ENCODE measurements around the gene ACAT2.
"Not testable (repeated sequence)": the region's sequence is repeated elsewhere in the genome, so short reads cannot be mapped to it uniquely, and the experiment has no call there.

ACAT2 gene

GRCh38 chr6:159746759-159747158 is 15.1 kb upstream of the ACAT2 start:
- Histone ChIP-seq H3K9me3 (ENCODE audit: control insufficient read depth, insufficient read depth, low read depth, low read length) (no peaks in the 10 kb centered on the region), H3K36me3 (ENCODE audit: control insufficient read depth in 2 of 2, insufficient read depth in 1 of 2, low read length in 2 of 2) (peaks cover 43 to 98% of the 10 kb centered on the region in 2 experiments), H3K4me1 (ENCODE audit: control insufficient read depth, insufficient read depth, low read length) (no peaks in the 10 kb centered on the region), H3K27ac (ENCODE audit: extremely low read depth, low read depth, low read length) (no peak overlapping the region), H3K4me3 (ENCODE audit: low read depth, low read length) (no peak overlapping the region)
- CTCF ChIA-PET, result interaction anchor here (0.9 to 1.2 kb wide), 3 partner anchors 10 to 55 kb away, joined by 3 to 5 read pairs (median 3); no protein-coding TSS in a partner anchor
- POLR2A ChIA-PET, result interaction anchor here (0.7 kb wide), 1 partner anchor 49 kb away, joined by 4 read pairs; no protein-coding TSS in a partner anchor
- TF ChIP-seq ZSCAN5A (tag by site-specific recombination; IDR thresholded peaks at IDR 0.05), result no peak
- no peak for TF ChIP-seq ZNF132 (tag by site-specific recombination; IDR thresholded peaks at IDR 0.05; ENCODE audit: borderline replicate concordance)
- TF ChIP-seq ZNF843 (tag by site-specific recombination; IDR thresholded peaks at IDR 0.05), result no peak
- TF ChIP-seq ZNF510 (tag by site-specific recombination; IDR thresholded peaks at IDR 0.05; ENCODE audit: insufficient replicate concordance), result no peak
- TF ChIP-seq ZNF157 (tag by site-specific recombination; IDR thresholded peaks at IDR 0.05), result no peak
- no peak for TF ChIP-seq ZNF37A (tag by site-specific recombination; IDR thresholded peaks at IDR 0.05)
- no peak for TF ChIP-seq OSR2 (tag by site-specific recombination; IDR thresholded peaks at IDR 0.05)
- no peak for TF ChIP-seq WT1 (tag by site-specific recombination; IDR thresholded peaks at IDR 0.05)
- TF ChIP-seq ZNF514 (tag by site-specific recombination; IDR thresholded peaks at IDR 0.05), result no peak
- TF ChIP-seq ZNF747 (tag by site-specific recombination; IDR thresholded peaks at IDR 0.05), result no peak
- TF ChIP-seq MZF1 (tag by site-specific recombination; IDR thresholded peaks at IDR 0.05; ENCODE audit: borderline replicate concordance), result no peak
- TF ChIP-seq ZNF426 (tag by site-specific recombination; IDR thresholded peaks at IDR 0.05), result no peak
- TF ChIP-seq ZNF596 (tag by site-specific recombination; IDR thresholded peaks at IDR 0.05), result no peak
- TF ChIP-seq ZNF837 (tag by site-specific recombination; IDR thresholded peaks at IDR 0.05), result no peak
- TF ChIP-seq ZNF660 (tag by site-specific recombination; IDR thresholded peaks at IDR 0.05), result no peak
- TF ChIP-seq ZBTB17 (tag by site-specific recombination; IDR thresholded peaks at IDR 0.05), result no peak
- no peak for TF ChIP-seq ZNF768 (tag by site-specific recombination; IDR thresholded peaks at IDR 0.05)
- no peak for TF ChIP-seq SCRT1 (tag by site-specific recombination; IDR thresholded peaks at IDR 0.05; ENCODE audit: borderline replicate concordance)
- no peak for TF ChIP-seq ZBTB48 (tag by site-specific recombination; IDR thresholded peaks at IDR 0.05)
- TF ChIP-seq ZSCAN4 (tag by site-specific recombination; IDR thresholded peaks at IDR 0.05), result no peak

GRCh38 chr6:159748127-159748526 is 13.7 kb upstream of the ACAT2 start:
- CTCF ChIA-PET, result interaction anchor here (1.2 kb wide), 1 partner anchor 56 kb away, joined by 5 read pairs; no protein-coding TSS in a partner anchor

GRCh38 chr6:159751448-159751847 is 10.4 kb upstream of the ACAT2 start:
- Histone ChIP-seq H3K9me3 (ENCODE audit: control insufficient read depth, insufficient read depth, low read depth, low read length) (no peaks in the 10 kb centered on the region), H3K4me1 (ENCODE audit: control insufficient read depth, insufficient read depth, low read length) (no peaks in the 10 kb centered on the region), H3K4me3 (ENCODE audit: low read depth, low read length) (no peak overlapping the region), H3K27ac (ENCODE audit: extremely low read depth, low read depth, low read length) (no peak overlapping the region), H3K36me3 (ENCODE audit: control insufficient read depth in 2 of 2, insufficient read depth in 1 of 2, low read length in 2 of 2) (peaks cover 16 to 98% of the 10 kb centered on the region in 2 experiments)
- TF ChIP-seq ZNF416 (tag by site-specific recombination; IDR thresholded peaks at IDR 0.05) (no peak), ZNF221 (tag by site-specific recombination; IDR thresholded peaks at IDR 0.05; ENCODE audit: borderline replicate concordance) (no peak), SETDB1 (IDR thresholded peaks at IDR 0.05; ENCODE audit: insufficient read length, low read length) (no peak)
- ChIA-PET POLR2A (interaction anchor here (0.9 to 1.2 kb wide), 3 partner anchors 10 to 39 kb away, joined by 3 to 4 read pairs (median 3); partner anchors contain the start of genes ACAT2 and MRPL18), CTCF (interaction anchor here (0.6 kb wide), 2 partner anchors 59 to 105 kb away, joined by 3 read pairs; no protein-coding TSS in a partner anchor)

More at GRCh38 chr6:159748127-159748526, 13.7 kb upstream of the ACAT2 start:
- H3K27ac ChIP-seq (ENCODE audit: extremely low read depth, low read depth, low read length); H3K9me3 ChIP-seq (ENCODE audit: control insufficient read depth, insufficient read depth, low read depth, low read length); POLR2A ChIA-PET; H3K4me3 ChIP-seq (ENCODE audit: low read depth, low read length); H3K4me1 ChIP-seq (ENCODE audit: control insufficient read depth, insufficient read depth, low read length): not testable (repeated sequence)
- H3K36me3 ChIP-seq (ENCODE audit: control insufficient read depth in 2 of 2, insufficient read depth in 1 of 2, low read length in 2 of 2), result peaks cover 33 to 98% of the 10 kb centered on the region in 2 experiments
